Measurements from ENCODE around the gene GRK5.

Gene GRK5

DNA sequence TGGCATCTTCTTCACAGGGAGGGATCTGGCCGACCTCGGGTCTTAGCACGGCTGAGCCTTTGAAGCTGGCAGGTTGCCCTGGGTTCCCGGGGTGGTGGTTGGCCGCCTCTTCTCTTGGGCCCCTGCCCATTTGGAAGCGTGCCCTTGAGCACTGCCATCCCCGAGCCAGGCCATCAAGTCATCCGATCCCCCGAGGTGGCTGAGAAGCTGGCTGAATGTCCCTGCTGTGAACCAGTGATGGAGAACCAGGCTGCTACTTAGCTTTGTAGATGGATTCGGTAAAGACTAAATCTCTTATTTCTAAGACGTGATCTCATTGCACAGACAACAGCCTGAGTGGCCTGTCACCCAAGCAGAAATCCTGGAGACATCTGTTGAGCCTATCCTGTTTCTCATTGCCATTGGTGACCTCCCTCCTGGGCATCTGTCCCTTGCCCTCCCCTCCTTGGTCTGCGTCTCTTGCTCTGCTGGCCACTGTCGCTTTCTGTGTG is 74.3 kb downstream of the GRK5 start:
- H3K4me1 ChIP-seq (ENCODE audit: insufficient read depth, low read length): peaks cover 52% of the 10 kb centered on the region
- no peaks in the 10 kb centered on the region for H3K36me3 ChIP-seq (ENCODE audit: insufficient read depth, low read length)
- no peaks in the 10 kb centered on the region for H3K27me3 ChIP-seq (ENCODE audit: control insufficient read depth in 1 of 2, insufficient read depth in 2 of 2, low read length in 2 of 2)
- no peaks in the 10 kb centered on the region for H3K9me3 ChIP-seq (ENCODE audit: low read length)
- H3K4me3 ChIP-seq (ENCODE audit: low read depth in 1 of 2, low read length in 2 of 2): peak overlapping the region in 1 of 2 donors; percentile 42
- H3K9ac ChIP-seq (ENCODE audit: low read length): no peak overlapping the region
- H3K27ac ChIP-seq (ENCODE audit: low read depth, low read length): no peak overlapping the region

DNA sequence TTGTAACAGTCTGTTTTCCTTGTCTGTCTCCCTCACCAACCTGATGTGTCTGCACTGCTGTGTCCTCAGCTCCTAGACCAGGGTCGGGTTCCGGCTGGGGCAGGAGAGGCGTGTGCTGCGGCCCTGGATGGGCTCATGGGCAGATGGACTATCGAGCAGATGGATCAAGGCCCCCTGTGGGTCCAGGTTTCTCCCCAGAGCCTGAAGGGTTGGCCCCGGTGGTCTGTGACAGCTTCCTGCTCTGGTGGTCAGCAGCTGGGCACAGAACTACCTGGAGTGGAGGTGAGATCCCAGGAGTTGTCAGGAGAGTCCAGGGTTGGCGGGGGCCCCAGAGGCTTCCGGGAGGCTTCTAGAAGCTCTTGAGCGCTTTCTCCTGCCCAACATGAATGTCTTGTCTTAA is 75.1 kb downstream of the GRK5 start:
- no peaks in the 10 kb centered on the region for H3K36me3 ChIP-seq (ENCODE audit: insufficient read depth, low read length)
- no peak overlapping the region for H3K27ac ChIP-seq (ENCODE audit: low read depth, low read length)
- H3K27me3 ChIP-seq (ENCODE audit: control insufficient read depth in 1 of 2, insufficient read depth in 2 of 2, low read length in 2 of 2): no peaks in the 10 kb centered on the region
- peaks cover 56% of the 10 kb centered on the region for H3K4me1 ChIP-seq (ENCODE audit: insufficient read depth, low read length)
- H3K9ac ChIP-seq (ENCODE audit: low read length): no peak overlapping the region
- H3K4me3 ChIP-seq (ENCODE audit: low read depth in 1 of 2, low read length in 2 of 2): no peak overlapping the region
- H3K9me3 ChIP-seq (ENCODE audit: low read length): no peaks in the 10 kb centered on the region

DNA sequence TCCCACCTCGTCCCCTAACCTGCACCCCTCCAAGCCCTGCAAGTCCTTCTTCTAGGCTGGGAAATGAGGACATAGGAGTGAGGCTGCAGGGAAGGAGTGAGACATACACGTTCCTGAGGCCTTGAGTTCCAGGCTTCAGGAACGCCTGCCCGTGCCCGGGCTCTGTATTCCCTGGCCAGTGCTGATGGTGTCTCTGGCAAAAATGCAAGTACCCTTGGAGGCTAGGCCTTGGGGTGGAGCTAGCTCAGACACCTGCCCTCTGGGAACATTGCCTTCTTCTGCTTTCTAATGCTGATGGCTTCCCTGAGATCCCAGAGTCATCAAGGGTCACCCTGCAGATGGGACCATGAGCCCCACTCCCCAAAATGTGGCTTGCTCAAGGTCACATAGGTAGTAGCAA is 76.0 kb downstream of the GRK5 start:
- Histone ChIP-seq H3K27ac (ENCODE audit: low read depth, low read length) (no peak overlapping the region), H3K9me3 (ENCODE audit: low read length) (no peaks in the 10 kb centered on the region), H3K4me1 (ENCODE audit: insufficient read depth, low read length) (peaks cover 60% of the 10 kb centered on the region), H3K4me3 (ENCODE audit: low read depth in 1 of 2, low read length in 2 of 2) (no peak overlapping the region), H3K9ac (ENCODE audit: low read length) (no peak overlapping the region), H3K36me3 (ENCODE audit: insufficient read depth, low read length) (no peaks in the 10 kb centered on the region), H3K27me3 (ENCODE audit: control insufficient read depth in 1 of 2, insufficient read depth in 2 of 2, low read length in 2 of 2) (no peaks in the 10 kb centered on the region)

DNA sequence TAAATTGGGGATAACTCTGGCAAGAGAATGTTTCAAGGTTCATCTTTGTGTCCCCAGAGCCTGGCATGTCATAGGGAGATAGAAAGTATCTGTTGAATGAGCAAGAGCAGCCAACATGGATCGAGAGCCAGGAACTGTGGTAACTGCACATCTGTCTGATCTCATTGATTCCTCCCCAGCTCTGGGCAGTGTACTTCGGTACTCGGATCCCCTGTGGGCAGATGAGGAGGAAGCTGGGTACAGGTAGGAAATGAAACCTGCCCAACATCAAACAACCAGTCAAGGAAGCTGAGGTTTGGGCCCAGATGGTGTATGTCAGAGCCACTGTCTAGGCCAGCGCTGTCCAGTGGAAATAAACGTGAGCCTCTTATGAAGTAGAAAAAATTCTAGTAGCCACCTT is 76.4 kb downstream of the GRK5 start:
- Histone ChIP-seq H3K4me3 (ENCODE audit: low read depth in 1 of 2, low read length in 2 of 2) (no peak overlapping the region), H3K4me1 (ENCODE audit: insufficient read depth, low read length) (peaks cover 65% of the 10 kb centered on the region)

DNA sequence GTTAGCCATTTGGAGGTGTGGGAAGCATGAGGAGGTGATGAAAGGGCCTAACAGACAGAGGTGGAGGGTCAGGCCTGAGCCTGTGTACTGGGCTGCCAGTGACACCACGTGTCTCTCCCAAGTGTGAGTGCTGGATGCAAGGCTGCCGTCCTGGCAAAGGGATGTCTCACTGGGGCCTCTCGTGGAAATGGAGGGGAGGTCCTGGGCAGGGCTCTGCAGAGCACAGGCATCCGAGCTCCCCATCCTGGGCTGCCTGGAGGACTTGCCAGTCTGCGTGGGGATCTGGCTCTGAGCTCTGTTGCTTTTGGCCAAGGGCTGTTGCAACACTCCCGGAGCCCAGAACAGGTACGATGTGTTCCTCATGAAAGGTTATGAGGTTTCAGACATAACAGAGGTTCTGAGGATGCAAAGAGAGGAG is 77.3 kb downstream of the GRK5 start:
- peaks cover 73% of the 10 kb centered on the region for H3K4me1 ChIP-seq (ENCODE audit: insufficient read depth, low read length)
- no peak overlapping the region for H3K9ac ChIP-seq (ENCODE audit: low read length)
- no peak overlapping the region for H3K4me3 ChIP-seq (ENCODE audit: low read depth in 1 of 2, low read length in 2 of 2)
- no peaks in the 10 kb centered on the region for H3K9me3 ChIP-seq (ENCODE audit: low read length)
- no peaks in the 10 kb centered on the region for H3K36me3 ChIP-seq (ENCODE audit: insufficient read depth, low read length)
- H3K27me3 ChIP-seq (ENCODE audit: control insufficient read depth in 1 of 2, insufficient read depth in 2 of 2, low read length in 2 of 2): no peaks in the 10 kb centered on the region
- no peak overlapping the region for H3K27ac ChIP-seq (ENCODE audit: low read depth, low read length)

More for the DNA sequence above, 76.4 kb downstream of the GRK5 start:
- no peak overlapping the region for H3K27ac ChIP-seq (ENCODE audit: low read depth, low read length)
- no peaks in the 10 kb centered on the region for H3K36me3 ChIP-seq (ENCODE audit: insufficient read depth, low read length)
- no peaks in the 10 kb centered on the region for H3K9me3 ChIP-seq (ENCODE audit: low read length)
- no peak overlapping the region for H3K9ac ChIP-seq (ENCODE audit: low read length)
- no peaks in the 10 kb centered on the region for H3K27me3 ChIP-seq (ENCODE audit: control insufficient read depth in 1 of 2, insufficient read depth in 2 of 2, low read length in 2 of 2)

DNA sequence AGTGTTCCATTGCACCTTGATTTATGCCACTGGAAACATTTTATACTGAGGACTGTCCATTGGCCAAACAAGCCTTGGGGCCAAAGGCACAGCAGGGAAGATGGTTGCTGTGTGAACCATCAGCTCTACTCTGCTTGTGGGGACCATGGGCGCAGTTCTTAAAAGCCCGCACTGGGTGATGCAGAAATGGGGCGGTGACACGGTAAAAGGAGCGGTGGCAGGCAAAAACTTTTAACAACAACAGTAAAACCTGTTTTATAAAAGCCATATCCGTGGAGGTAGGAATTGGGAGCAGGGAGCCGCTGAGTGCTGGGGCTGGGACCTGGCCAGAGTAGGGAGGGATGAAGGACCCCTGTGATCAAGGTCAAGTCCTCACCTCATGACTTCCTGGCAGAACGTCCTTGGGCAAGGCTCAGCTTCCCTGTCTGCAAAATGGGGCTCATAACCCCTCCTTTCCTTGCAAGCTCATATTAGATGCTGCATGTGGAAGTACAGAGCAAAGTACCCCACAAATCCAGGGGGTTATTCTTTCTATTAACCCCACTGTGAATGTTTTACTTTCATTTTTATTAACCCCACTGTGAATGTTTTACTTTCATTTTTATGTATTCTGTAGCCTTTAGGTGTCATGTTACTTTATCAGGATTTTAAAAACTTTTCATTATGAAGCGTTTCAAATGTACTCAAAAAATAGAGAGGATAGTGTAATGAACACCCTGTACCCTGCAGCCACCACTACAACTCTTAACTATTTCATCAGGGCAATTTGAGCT is 78.3 kb downstream of the GRK5 start:
- peaks cover 81% of the 10 kb centered on the region for H3K4me1 ChIP-seq (ENCODE audit: insufficient read depth, low read length)
- H3K9ac ChIP-seq (ENCODE audit: low read length): no peak overlapping the region
- peak overlapping the region in 1 of 2 donors; percentile 2 for H3K4me3 ChIP-seq (ENCODE audit: low read depth in 1 of 2, low read length in 2 of 2)
- no peaks in the 10 kb centered on the region for H3K36me3 ChIP-seq (ENCODE audit: insufficient read depth, low read length)
- H3K27me3 ChIP-seq (ENCODE audit: control insufficient read depth in 1 of 2, insufficient read depth in 2 of 2, low read length in 2 of 2): no peaks in the 10 kb centered on the region
- no peak overlapping the region for H3K27ac ChIP-seq (ENCODE audit: low read depth, low read length)
- no peaks in the 10 kb centered on the region for H3K9me3 ChIP-seq (ENCODE audit: low read length)

DNA sequence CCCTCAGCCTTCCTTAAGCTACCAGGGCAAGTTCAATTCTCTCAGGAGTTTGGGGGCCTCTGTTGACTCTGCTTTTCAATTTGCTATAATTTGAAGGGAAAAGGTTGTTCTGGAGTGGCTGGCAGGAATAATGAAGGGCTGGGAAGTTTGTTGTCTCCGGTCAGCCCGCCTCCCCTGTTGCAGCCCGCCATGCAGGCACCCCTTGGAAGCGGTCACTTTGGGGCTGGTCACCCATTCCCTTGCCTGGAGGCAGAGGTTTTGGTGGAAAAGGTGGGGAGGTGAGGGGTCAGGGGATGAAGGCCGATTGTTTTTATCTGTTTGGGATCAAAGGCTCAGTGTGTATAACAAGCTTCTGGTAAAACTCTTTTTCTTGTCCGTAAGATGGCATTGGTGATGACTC is 79.1 kb downstream of the GRK5 start:
- Histone ChIP-seq H3K27ac (ENCODE audit: low read depth, low read length) (no peak overlapping the region), H3K9me3 (ENCODE audit: low read length) (no peaks in the 10 kb centered on the region), H3K4me1 (ENCODE audit: insufficient read depth, low read length) (peaks cover 75% of the 10 kb centered on the region)

DNA sequence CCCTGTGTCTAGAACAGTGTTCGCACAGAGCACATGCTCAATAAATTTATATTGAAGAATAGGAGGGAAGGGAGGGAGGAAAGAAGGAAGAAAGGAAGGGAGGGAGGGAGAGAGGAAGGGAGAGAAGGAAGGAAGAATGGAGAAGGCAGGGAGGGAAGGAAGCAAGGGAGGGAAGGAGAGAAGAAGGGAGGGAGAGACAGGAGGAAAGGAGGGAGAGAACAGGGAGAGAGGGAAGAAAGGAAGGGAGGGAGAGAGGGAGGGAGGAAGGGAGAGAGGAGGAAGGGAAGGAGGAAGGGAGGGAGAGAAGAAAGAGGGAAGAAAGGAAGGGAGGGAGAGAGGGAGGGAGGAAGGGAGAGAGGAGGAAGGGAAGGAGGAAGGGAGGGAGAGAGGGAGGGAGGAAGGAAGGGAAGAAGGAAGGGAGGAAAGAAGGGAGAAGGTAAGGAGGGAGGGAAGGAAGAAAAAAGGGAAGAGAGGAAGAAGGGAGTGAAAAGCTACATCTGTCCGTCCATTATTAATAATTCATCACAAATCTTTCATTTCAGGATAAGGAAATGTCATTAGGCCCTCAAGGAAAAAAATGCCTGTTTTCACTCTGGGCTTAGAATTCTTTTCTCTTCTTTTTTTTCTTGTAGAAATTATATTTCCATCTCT is 79.7 kb downstream of the GRK5 start:
- H3K4me3 ChIP-seq (ENCODE audit: low read depth in 1 of 2, low read length in 2 of 2): no peak overlapping the region
- no peak overlapping the region for H3K27ac ChIP-seq (ENCODE audit: low read depth, low read length)
- H3K9me3 ChIP-seq (ENCODE audit: low read length): no peaks in the 10 kb centered on the region
- no peaks in the 10 kb centered on the region for H3K27me3 ChIP-seq (ENCODE audit: control insufficient read depth in 1 of 2, insufficient read depth in 2 of 2, low read length in 2 of 2)
- H3K9ac ChIP-seq (ENCODE audit: low read length): no peak overlapping the region
- no peaks in the 10 kb centered on the region for H3K36me3 ChIP-seq (ENCODE audit: insufficient read depth, low read length)
- H3K4me1 ChIP-seq (ENCODE audit: insufficient read depth, low read length): peaks cover 69% of the 10 kb centered on the region

More for the DNA sequence above, 79.1 kb downstream of the GRK5 start:
- no peaks in the 10 kb centered on the region for H3K27me3 ChIP-seq (ENCODE audit: control insufficient read depth in 1 of 2, insufficient read depth in 2 of 2, low read length in 2 of 2)
- no peaks in the 10 kb centered on the region for H3K36me3 ChIP-seq (ENCODE audit: insufficient read depth, low read length)
- no peak overlapping the region for H3K4me3 ChIP-seq (ENCODE audit: low read depth in 1 of 2, low read length in 2 of 2)
- H3K9ac ChIP-seq (ENCODE audit: low read length): no peak overlapping the region

DNA sequence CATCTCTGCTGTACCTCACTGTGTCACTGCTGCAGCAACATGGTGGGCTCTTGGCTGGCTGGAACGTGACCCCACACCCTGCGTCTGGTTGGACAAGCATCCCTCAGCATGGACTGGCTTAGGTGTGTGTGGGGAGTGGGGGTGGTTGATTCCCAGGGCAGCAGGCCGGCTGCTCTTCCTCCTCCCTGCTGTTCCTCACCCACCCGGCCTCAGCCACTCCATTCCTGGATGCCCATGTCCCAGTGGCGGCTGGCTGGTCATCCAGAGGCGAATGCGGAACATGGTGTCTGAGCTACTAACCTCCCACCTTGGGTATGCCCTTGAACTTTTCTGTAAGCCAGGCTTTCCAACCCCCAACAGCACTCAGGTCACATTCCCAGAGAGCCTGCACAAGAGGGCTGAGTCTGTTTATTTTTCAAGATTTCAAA is 81.2 kb downstream of the GRK5 start:
- no peak overlapping the region for H3K4me3 ChIP-seq (ENCODE audit: low read depth in 1 of 2, low read length in 2 of 2)
- no peak overlapping the region for H3K9ac ChIP-seq (ENCODE audit: low read length)
- no peaks in the 10 kb centered on the region for H3K27me3 ChIP-seq (ENCODE audit: control insufficient read depth in 1 of 2, insufficient read depth in 2 of 2, low read length in 2 of 2)
- H3K36me3 ChIP-seq (ENCODE audit: insufficient read depth, low read length): no peaks in the 10 kb centered on the region
- H3K4me1 ChIP-seq (ENCODE audit: insufficient read depth, low read length): peaks cover 56% of the 10 kb centered on the region
- H3K27ac ChIP-seq (ENCODE audit: low read depth, low read length): no peak overlapping the region
- no peaks in the 10 kb centered on the region for H3K9me3 ChIP-seq (ENCODE audit: low read length)

DNA sequence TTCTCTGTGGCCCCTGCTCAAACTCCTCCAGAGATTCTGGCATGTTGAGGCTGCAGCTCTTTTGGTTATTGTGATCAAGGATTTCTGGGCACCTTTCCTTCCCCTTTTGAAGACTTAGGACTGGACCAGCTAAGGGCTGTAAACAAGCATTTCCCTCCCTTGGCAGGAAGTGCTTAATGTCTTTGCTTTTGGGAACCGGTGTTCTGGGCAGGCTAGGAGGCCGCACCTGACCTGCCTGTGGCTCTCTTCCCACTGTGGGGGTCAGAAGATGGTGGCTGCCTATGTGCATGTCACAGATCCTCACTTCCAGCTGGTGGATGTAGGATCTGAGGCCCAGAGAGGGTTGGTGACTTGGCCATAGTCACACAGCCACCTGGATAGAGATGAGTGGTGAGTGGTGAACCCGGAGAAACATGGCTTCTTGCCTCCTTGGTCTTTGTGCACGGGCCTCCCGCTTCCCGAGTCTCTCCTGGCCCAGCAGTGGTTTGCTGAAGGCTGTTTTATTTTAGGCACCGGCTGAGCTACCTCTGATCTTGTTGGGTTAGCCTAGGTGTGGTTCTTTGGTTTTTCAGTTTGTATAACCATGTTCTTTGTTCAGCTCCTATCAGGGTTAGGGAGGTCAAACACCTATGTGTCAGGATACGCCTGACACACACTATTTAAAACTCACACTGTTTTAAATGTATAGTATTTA is 82.0 kb downstream of the GRK5 start:
- H3K27ac ChIP-seq (ENCODE audit: low read depth, low read length): no peak overlapping the region

DNA sequence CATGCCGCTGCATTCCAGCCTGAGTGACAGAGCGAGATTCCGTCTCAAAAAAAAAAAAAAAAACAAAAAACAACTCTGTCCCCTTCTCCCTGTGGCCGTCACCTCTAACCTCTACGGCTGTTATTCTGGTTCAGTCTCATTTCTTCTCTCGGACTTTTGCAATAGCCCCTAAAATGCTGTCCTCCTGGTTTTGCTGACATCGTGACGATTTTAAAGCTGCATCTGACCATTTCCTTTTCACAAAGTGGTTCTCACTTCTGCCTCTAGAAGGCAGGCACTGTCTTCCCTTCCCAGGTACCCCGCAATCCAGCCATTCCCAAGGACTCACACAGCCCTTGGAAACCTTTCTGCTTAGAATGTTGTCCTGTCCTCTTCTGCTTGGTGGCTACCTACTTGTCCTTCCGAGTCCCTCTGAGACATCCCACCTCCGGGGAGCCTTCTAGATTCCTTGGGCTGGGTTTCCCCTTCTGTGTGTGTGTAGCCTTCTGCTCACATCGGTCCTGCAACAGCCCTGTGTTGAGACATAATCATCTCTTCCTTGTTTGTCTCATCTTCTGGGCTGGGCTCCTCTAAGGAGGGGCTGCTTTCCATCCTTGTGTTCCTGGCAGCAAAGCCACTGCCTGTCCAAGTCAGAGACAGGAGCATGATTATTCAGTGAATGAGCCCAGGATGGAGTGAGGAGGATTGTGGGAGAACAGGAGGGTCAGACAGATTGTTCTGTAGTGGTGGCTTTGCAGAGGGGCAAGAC is 83.1 kb downstream of the GRK5 start:
- Histone ChIP-seq H3K27me3 (ENCODE audit: control insufficient read depth in 1 of 2, insufficient read depth in 2 of 2, low read length in 2 of 2) (no peaks in the 10 kb centered on the region), H3K9ac (ENCODE audit: low read length) (no peak overlapping the region), H3K36me3 (ENCODE audit: insufficient read depth, low read length) (no peaks in the 10 kb centered on the region), H3K27ac (ENCODE audit: low read depth, low read length) (no peak overlapping the region), H3K4me1 (ENCODE audit: insufficient read depth, low read length) (peaks cover 40% of the 10 kb centered on the region), H3K4me3 (ENCODE audit: low read depth in 1 of 2, low read length in 2 of 2) (no peak overlapping the region), H3K9me3 (ENCODE audit: low read length) (no peaks in the 10 kb centered on the region)

More for the DNA sequence above, 82.0 kb downstream of the GRK5 start:
- H3K4me1 ChIP-seq (ENCODE audit: insufficient read depth, low read length): peaks cover 51% of the 10 kb centered on the region
- no peaks in the 10 kb centered on the region for H3K27me3 ChIP-seq (ENCODE audit: control insufficient read depth in 1 of 2, insufficient read depth in 2 of 2, low read length in 2 of 2)
- no peaks in the 10 kb centered on the region for H3K9me3 ChIP-seq (ENCODE audit: low read length)
- no peak overlapping the region for H3K9ac ChIP-seq (ENCODE audit: low read length)
- no peak overlapping the region for H3K4me3 ChIP-seq (ENCODE audit: low read depth in 1 of 2, low read length in 2 of 2)
- no peaks in the 10 kb centered on the region for H3K36me3 ChIP-seq (ENCODE audit: insufficient read depth, low read length)
